ENCODE results near the gene OASL.

OASL gene

GRCh38 chr12:120988234-120988633 lies 50.8 kb downstream of the OASL start:
- no peak for DNase-seq

- no peak for DNase-seq
Observed at GRCh38 chr12:120984351-120984898, 54.6 kb downstream of the OASL start.

DNA sequence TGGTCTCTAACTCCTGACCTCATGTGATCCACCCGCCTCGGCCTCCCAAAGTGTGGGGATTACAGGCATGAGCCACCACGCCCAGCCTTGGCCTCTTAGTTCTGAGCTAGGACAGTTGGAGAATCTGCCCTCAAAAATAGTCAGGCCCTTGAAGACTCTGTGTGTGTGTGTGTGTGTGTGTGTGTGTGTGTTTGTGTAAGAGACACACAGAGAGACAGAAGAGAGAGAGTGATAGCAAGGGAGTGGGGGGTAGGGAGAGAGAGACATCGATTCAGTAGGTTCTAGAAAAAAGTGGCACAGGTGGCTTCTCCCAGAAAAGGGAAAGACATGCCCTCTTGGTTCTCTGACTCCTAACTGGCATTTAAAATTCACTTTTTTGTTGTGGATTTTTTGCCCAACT lies 55.3 kb downstream of the OASL start:
- no peak for DNase-seq

GRCh38 chr12:120982659-120983058 lies 56.4 kb downstream of the OASL start:
- DNase-seq = no peak

- no peak for DNase-seq
Observed at GRCh38 chr12:120981407-120981941, 57.6 kb downstream of the OASL start.

- no peak for DNase-seq
Observed at GRCh38 chr12:120980800-120981368, 58.2 kb downstream of the OASL start.

DNA sequence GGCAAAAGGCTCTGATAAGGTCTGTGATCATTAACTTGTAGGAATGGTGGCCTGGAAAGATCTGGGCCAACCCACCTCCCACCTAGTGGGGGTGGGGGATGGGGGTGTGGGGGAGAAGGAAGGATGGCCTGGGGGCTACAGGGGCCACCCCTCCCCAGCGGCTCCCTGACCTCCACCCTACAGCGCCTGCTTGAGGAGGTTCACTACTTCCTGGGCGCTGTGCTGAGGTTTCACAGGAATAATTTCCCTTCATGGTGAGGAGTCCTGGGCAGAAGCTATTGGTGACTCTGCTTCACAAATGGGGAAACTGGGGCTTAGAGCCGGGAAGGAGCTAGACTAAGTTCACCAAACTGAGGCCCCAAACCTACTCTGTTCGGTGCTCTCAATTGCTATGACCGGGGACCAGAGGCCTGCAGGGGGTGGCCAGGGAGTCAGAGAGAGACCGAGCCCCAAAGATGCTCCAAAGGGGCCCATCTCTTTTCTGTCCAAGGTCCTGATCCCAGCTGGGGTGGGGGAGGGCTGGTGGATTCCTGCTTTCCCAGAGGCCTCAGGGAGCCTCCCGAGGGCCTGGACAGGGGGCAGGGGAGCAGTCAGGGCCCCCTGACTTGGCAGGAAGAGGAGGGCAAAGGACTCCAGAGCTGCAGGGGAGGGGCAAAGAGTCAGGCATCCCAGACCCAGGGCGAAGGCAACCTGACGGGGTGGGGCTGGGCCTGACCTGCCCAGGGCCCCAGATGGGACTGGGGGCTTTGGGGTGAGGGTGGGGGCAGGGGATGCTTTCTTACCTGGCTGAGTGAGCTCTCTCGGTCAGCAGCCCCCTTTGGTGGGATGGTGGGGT lies 59.0 kb downstream of the OASL start:
- DNase-seq = no peak

GRCh38 chr12:120979220-120979861 lies 59.7 kb downstream of the OASL start:
- no peak for DNase-seq

DNA sequence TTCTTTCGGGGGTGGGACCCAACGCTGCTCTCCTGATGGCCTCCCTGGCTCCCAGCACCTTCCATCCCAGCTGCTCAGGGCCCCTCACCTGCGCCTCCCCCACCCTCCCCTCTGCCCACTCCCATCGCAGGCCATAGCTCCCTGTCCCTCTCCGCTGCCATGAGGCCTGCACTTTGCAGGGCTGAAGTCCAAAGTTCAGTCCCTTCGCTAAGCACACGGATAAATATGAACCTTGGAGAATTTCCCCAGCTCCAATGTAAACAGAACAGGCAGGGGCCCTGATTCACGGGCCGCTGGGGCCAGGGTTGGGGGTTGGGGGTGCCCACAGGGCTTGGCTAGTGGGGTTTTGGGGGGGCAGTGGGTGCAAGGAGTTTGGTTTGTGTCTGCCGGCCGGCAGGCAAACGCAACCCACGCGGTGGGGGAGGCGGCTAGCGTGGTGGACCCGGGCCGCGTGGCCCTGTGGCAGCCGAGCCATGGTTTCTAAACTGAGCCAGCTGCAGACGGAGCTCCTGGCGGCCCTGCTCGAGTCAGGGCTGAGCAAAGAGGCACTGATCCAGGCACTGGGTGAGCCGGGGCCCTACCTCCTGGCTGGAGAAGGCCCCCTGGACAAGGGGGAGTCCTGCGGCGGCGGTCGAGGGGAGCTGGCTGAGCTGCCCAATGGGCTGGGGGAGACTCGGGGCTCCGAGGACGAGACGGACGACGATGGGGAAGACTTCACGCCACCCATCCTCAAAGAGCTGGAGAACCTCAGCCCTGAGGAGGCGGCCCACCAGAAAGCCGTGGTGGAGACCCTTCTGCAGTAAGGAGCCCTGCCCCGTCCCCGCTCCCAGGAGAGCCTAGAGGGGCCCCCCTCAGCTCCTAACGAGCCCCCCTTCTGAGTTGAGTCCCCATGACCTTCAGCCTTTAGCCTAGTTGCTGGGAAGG lies 60.5 kb downstream of the OASL start, which contains the start of gene HNF1A:
Gene HNF1A (plus strand): TSS at position 248 of the 924 bp plus-strand sequence. CDS start 226 bp downstream, at position 474.
- DNase-seq = no peak

- no peak for DNase-seq
Observed at GRCh38 chr12:120977531-120978295, 61.3 kb downstream of the OASL start.

GRCh38 chr12:120972870-120973543 lies 66.0 kb downstream of the OASL start:
- no peak for DNase-seq

DNA sequence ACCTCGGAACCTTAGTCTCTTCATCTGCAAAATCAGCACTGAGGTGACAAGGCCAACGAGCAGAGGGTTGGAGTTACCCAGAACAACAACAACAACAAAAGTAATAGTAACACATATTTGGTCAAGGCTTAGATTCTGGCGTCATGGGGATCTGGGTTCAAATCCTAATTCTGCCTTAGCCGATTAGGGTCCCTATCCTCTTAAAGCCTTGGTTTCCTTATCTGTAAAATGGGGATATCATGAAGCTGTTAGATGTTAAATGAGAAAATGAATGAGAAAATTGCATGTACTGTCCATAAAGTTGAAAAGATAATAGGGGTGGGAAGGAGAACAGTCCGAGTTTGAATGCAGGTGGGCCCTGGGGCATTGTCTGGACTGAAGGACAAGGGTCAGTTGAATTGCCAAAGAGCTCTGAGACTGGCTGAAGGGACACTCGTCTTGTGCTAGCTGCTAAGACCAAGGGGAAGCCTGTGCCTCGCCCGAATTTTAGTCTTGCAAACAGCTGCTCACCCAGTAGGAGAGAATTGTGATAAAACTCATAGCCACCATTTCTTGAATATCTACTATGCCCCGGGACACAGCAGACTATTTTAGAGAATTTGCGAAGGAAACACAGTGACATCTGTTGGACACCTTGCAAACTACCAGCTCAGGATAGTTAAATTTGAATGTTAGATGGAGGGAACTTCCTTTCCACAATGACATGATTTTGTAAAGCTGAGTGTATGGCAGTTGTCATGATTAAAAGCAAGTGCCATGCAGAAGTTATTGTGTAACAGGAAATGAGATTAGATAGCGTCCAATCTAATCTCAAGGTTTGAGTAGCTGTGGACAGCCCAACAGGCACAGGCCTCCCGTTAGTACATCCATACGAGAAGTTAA lies 67.5 kb downstream of the OASL start:
- DNase-seq = peak; percentile 86

DNA sequence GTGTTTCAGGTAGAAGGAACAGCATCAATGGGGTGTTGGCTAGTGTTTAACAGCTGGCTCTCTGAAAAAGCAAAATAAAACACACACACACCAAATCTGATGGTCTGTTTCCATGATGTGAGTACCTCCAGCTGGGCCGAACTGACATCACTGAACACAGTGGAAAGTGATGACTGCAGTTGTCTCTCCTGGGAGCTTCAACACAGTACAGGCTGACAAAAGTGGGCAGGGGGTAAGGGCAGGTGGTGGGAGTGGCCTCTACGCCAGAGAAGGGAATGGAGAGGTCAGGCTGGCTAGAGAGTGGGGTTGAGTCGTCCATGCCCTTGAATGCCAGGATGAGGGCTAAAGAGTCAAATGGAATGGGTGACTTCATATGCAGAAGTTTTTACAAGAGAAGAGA lies 68.7 kb downstream of the OASL start:
- DNase-seq = no peak
